Stimulated activated CD4-positive, alpha-beta T cell treated with anti-CD3 and anti-CD28 coated beads, TNF-alpha, amount 100 ng/mL, for 4 hours (primary cell): ENCODE measurements around the gene HOXD13.

ENCODE experiments used
- DNase-seq, 3 experiments: peaks; one replicate each; pipeline ENCODE4 v3.0.0-alpha.2; 2020; ENCODE audit warnings: low read depth in 3 of 3

Gene HOXD13

GRCh38 chr2:176094349-176094748 is 1.8 kb downstream of the HOXD13 start:
- no peak for DNase-seq

- no peak for DNase-seq
Measured at GRCh38 chr2:176095421-176095820, 2.9 kb downstream of the HOXD13 start.

- DNase-seq = no peak
Measured at GRCh38 chr2:176096243-176096985, 3.9 kb downstream of the HOXD13 start.

- peak; percentile 10 to 45 (median 37) for DNase-seq
Measured at GRCh38 chr2:176096986-176097819, 4.7 kb downstream of the HOXD13 start.

- no peak for DNase-seq
Measured at GRCh38 chr2:176097820-176098365, 5.4 kb downstream of the HOXD13 start.

- no peak for DNase-seq
Measured at GRCh38 chr2:176098366-176099158, 6.0 kb downstream of the HOXD13 start.

GRCh38 chr2:176099159-176099727 is 6.7 kb downstream of the HOXD13 start:
- no peak for DNase-seq

GRCh38 chr2:176099728-176100546 is 7.4 kb downstream of the HOXD13 start, which contains the start of gene HOXD12:
Gene HOXD12 (plus strand): TSS chr2:176099795. CDS start chr2:176099802, 7 bp downstream.
- DNase-seq = no peak

GRCh38 chr2:176100547-176101140 is 8.1 kb downstream of the HOXD13 start:
- no peak for DNase-seq

- no peak for DNase-seq
Measured at GRCh38 chr2:176101216-176101830, 8.8 kb downstream of the HOXD13 start.

- DNase-seq = no peak
Measured at GRCh38 chr2:176101842-176102241, 9.3 kb downstream of the HOXD13 start.

GRCh38 chr2:176102309-176102866 is 9.9 kb downstream of the HOXD13 start:
- no peak for DNase-seq

GRCh38 chr2:176103194-176103593 is 10.7 kb downstream of the HOXD13 start:
- DNase-seq = no peak

- DNase-seq = no peak
Measured at GRCh38 chr2:176103742-176104315, 11.3 kb downstream of the HOXD13 start.

- no peak for DNase-seq
Measured at GRCh38 chr2:176104316-176105077, 12.0 kb downstream of the HOXD13 start.

- no peak for DNase-seq
Measured at GRCh38 chr2:176105078-176105729, 12.7 kb downstream of the HOXD13 start.

GRCh38 chr2:176105730-176106580 is 13.4 kb downstream of the HOXD13 start:
- no peak for DNase-seq
